Panc1 (cell line): ENCODE data around the gene NIPA2. TPM values are rescaled to one million over a fixed set of nuclear protein-coding genes. Genes with fewer than 3 reads are reported as not detected.

Experiments used
- ATAC-seq: fragments of 200-7000 bp; cut with Tn5 transposase; 2 replicates; pipeline ENCODE4 v1.9.1; 2020; ENCODE audit warnings: mild to moderate bottlenecking, moderate library complexity
- BruUV-seq: library from RNA; stranded (reverse); fragments of 400-500 nt; replicated peaks from 2 replicates; lab custom pipeline; 2021; lab: Mats Ljungman, UMichigan
- CTCF ChIA-PET: fragments of 300-600 bp; sonication (Branson Sonifier 250); formaldehyde crosslinking; loops from one replicate; lab custom pipeline; 2022; ENCODE audit warnings: antibody characterized with exemption; lab: Charles Lee
- POLR2A ChIA-PET: fragments of 300-600 bp; sonication (Branson Sonifier 250); formaldehyde crosslinking; loops from one replicate; lab custom pipeline; 2022; ENCODE audit warnings: antibody characterized with exemption; lab: Charles Lee
- DNase-seq: peaks from one replicate; pipeline ENCODE4 v3.0.0-alpha.2; 2010; ENCODE audit warnings: low read depth, low spot score
- H3K27ac ChIP-seq: 2 replicates; pipeline ENCODE4 v1.5.1; 2011; ENCODE audit warnings: mild to moderate bottlenecking, low read length, inconsistent platforms
- H3K27me3 ChIP-seq: fragments of 200-500 bp; sonication (Bioruptor generic); 2 replicates; pipeline ENCODE4 v1.6.0; 2014; ENCODE audit warnings: low read length, inconsistent platforms; ENCODE audit not compliant: control insufficient read depth, insufficient read depth
- H3K36me3 ChIP-seq: fragments of 200-500 bp; sonication (Bioruptor generic); 2 replicates; pipeline ENCODE4 v1.5.1; 2014; ENCODE audit warnings: inconsistent platforms, mild to moderate bottlenecking, low read length, moderate library complexity; ENCODE audit not compliant: control insufficient read depth, insufficient read depth
- H3K4me1 ChIP-seq: 2 replicates; pipeline ENCODE4 v1.5.1; 2011; ENCODE audit warnings: inconsistent platforms, mild to moderate bottlenecking, low read length, moderate library complexity; ENCODE audit not compliant: control insufficient read depth, insufficient read depth
- H3K4me3 ChIP-seq, 2 experiments: 2 replicates each; pipeline ENCODE4 v1.5.1; 2011 to 2012; ENCODE audit warnings: low read depth in 2 of 2, low read length in 2 of 2, mild to moderate bottlenecking in 2 of 2, inconsistent platforms in 1 of 2, moderate library complexity in 1 of 2
- H3K9me3 ChIP-seq: fragments of 200-500 bp; sonication (Bioruptor generic); 2 replicates; pipeline ENCODE4 v1.5.1; 2014; ENCODE audit warnings: low read depth, mild to moderate bottlenecking, inconsistent platforms, low read length, moderate library complexity; ENCODE audit not compliant: control insufficient read depth, insufficient read depth
- POLR2AphosphoS5 ChIP-seq: IDR thresholded peaks from 2 replicates; pipeline ENCODE4 v1.6.1; 2012; ENCODE audit warnings: mild to moderate bottlenecking, low read depth, low read length, moderate library complexity
- SIN3A ChIP-seq: IDR thresholded peaks from 2 replicates; pipeline ENCODE4 v1.6.1; 2012; ENCODE audit warnings: low read depth, mild to moderate bottlenecking, low read length, moderate library complexity, borderline replicate concordance; ENCODE audit not compliant: insufficient read depth
- TCF7L2 ChIP-seq: IDR thresholded peaks from 2 replicates; pipeline ENCODE4 v1.6.1; 2011; ENCODE audit warnings: mild to moderate bottlenecking, low read depth, low read length, inconsistent platforms
- in situ Hi-C: cut with HindIII; loops from 2 replicates; pipeline ENCODE4 v1.10.0; 2016; ENCODE audit warnings: low sequenced_read_pairs, low pct_unique_long_range_greater_than_20kb
- intact Hi-C: fragments of 100-400 bp; cut with micrococcal nuclease; formaldehyde crosslinking; loops from one replicate; pipeline ENCODE4 v1.10.0; 2022; ENCODE audit not compliant: unreplicated experiment
- total RNA-seq: library from RNA; stranded (reverse); gene quantifications from one replicate; pipeline ENCODE4 v1.2.1, GENCODE V29; 2021; ENCODE audit not compliant: unreplicated experiment
- TF ChIP-seq, protein P1 (sequence below): fragments of 450-650 bp; IDR thresholded peaks from 2 replicates; pipeline ENCODE4 v1.5.1; 2017; ENCODE audit warnings: mild to moderate bottlenecking
- TF ChIP-seq, protein P2 (sequence below), 2 experiments: IDR thresholded peaks; 2 replicates each; pipeline ENCODE4 v1.6.1; 2011 to 2012; ENCODE audit warnings: low read depth in 2 of 2, control low read depth in 1 of 2, low read length in 1 of 2, mild to moderate bottlenecking in 1 of 2, moderate library complexity in 1 of 2; ENCODE audit not compliant: insufficient read depth in 1 of 2

NIPA2 gene
- total RNA-seq, 1 experiment from 2014 or later = 94.8 TPM

DNA sequence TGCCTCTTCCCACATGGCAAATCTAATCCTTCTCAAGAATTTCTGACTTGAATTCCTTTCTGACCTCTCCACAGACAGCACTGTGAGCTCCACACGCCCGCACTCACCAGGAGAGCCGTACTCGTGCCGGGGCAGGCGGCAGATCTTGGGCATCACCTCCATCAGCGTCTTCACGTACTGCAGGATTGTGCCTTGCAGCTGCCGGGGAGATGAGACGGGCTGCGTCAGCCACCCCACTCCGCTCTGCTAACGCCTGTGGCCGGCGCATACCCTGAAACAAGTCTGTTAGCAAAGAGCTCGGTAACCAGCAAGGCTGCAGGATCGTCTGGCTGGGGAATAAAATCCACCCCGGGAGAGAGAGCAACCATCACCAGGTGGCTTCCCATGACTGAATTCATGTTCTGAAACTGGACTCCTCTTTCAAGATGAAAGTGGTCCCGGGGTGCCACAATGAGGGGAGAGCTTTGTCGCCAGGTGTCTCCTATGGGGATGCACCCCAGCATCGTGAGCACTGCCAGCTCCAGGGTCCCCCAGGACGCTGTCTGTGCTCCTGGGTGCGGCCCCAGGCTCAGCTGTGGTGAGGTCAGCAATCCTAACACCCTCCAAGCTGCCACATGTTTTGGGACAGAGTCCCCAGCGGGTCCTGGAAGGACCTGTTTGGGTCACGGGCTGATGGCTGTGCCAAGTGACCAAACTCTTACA, 43.4 kb downstream of the NIPA2 start:
- Histone ChIP-seq H3K27me3 (no peaks in the 10 kb centered on the region), H3K4me1 (no peaks in the 10 kb centered on the region), H3K9me3 (no peaks in the 10 kb centered on the region), H3K4me3 (no peak overlapping the region), H3K27ac (no peak overlapping the region), H3K36me3 (peaks cover 4% of the 10 kb centered on the region)
- CTCF ChIA-PET = no interaction called here
- POLR2A ChIA-PET = no interaction called here
- ATAC-seq = no peak
- TF ChIP-seq TCF7L2 (no peak), POLR2AphosphoS5 (no peak), SIN3A (no peak)
- TF ChIP-seq, protein P1, sequence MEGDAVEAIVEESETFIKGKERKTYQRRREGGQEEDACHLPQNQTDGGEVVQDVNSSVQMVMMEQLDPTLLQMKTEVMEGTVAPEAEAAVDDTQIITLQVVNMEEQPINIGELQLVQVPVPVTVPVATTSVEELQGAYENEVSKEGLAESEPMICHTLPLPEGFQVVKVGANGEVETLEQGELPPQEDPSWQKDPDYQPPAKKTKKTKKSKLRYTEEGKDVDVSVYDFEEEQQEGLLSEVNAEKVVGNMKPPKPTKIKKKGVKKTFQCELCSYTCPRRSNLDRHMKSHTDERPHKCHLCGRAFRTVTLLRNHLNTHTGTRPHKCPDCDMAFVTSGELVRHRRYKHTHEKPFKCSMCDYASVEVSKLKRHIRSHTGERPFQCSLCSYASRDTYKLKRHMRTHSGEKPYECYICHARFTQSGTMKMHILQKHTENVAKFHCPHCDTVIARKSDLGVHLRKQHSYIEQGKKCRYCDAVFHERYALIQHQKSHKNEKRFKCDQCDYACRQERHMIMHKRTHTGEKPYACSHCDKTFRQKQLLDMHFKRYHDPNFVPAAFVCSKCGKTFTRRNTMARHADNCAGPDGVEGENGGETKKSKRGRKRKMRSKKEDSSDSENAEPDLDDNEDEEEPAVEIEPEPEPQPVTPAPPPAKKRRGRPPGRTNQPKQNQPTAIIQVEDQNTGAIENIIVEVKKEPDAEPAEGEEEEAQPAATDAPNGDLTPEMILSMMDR = no peak
- TF ChIP-seq, protein P2, sequence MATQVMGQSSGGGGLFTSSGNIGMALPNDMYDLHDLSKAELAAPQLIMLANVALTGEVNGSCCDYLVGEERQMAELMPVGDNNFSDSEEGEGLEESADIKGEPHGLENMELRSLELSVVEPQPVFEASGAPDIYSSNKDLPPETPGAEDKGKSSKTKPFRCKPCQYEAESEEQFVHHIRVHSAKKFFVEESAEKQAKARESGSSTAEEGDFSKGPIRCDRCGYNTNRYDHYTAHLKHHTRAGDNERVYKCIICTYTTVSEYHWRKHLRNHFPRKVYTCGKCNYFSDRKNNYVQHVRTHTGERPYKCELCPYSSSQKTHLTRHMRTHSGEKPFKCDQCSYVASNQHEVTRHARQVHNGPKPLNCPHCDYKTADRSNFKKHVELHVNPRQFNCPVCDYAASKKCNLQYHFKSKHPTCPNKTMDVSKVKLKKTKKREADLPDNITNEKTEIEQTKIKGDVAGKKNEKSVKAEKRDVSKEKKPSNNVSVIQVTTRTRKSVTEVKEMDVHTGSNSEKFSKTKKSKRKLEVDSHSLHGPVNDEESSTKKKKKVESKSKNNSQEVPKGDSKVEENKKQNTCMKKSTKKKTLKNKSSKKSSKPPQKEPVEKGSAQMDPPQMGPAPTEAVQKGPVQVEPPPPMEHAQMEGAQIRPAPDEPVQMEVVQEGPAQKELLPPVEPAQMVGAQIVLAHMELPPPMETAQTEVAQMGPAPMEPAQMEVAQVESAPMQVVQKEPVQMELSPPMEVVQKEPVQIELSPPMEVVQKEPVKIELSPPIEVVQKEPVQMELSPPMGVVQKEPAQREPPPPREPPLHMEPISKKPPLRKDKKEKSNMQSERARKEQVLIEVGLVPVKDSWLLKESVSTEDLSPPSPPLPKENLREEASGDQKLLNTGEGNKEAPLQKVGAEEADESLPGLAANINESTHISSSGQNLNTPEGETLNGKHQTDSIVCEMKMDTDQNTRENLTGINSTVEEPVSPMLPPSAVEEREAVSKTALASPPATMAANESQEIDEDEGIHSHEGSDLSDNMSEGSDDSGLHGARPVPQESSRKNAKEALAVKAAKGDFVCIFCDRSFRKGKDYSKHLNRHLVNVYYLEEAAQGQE (IDR thresholded peaks at IDR 0.05; ENCODE audit: insufficient read depth in 1 of 2, low read depth in 2 of 2, low read length in 1 of 2) = no peak
- in situ Hi-C loops = no loop called here
- no peak for DNase-seq
- intact Hi-C loops = no loop called here
- no TSS peak for BruUV-seq

DNA sequence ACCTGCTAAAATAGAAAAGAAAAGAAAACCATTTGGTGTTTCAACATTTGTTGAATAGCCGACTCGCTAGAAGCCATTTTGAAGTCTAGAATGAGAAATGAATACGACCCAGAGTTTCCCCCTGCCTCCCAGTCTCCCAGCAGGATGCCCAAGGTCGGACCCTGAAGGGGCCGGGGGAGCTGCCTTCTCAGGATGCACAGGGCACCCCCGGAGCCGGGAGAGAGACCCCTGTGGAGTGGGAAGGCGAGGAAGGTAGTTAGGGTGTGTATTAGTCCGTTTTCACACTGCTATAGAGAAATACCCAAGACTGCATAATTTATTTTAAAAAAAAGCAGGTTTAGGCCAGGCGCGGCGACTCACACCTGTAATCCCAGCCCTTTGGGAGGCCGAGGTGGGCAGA, 44.7 kb downstream of the NIPA2 start:
- Histone ChIP-seq H3K27ac (no peak overlapping the region), H3K4me3 (no peak overlapping the region), H3K4me1 (no peaks in the 10 kb centered on the region), H3K27me3 (no peaks in the 10 kb centered on the region), H3K9me3 (no peaks in the 10 kb centered on the region), H3K36me3 (peaks cover 4% of the 10 kb centered on the region)
- DNase-seq = no peak
- intact Hi-C loops = no loop called here
- no peak for ATAC-seq
- POLR2A ChIA-PET = no interaction called here
- no TSS peak for BruUV-seq
- CTCF ChIA-PET = no interaction called here
- in situ Hi-C loops = no loop called here
- TF ChIP-seq SIN3A (no peak), POLR2AphosphoS5 (no peak), TCF7L2 (no peak)
- TF ChIP-seq, protein P2 (IDR thresholded peaks at IDR 0.05; ENCODE audit: insufficient read depth in 1 of 2, low read depth in 2 of 2, low read length in 1 of 2) = no peak
- TF ChIP-seq, protein P1 = no peak
